Activated CD4-positive, alpha-beta T cell treated with anti-CD3 and anti-CD28 coated beads, Interleukin-2, amount 10 ng/mL, durations not matched to agents 7 days and 5 days (primary cell): ENCODE data around the gene PCSK1. TPM values are rescaled to one million over a fixed set of nuclear protein-coding genes. Genes with fewer than 3 reads are reported as not detected.
"Not testable (repeated sequence)": the region's sequence is repeated elsewhere in the genome, so short reads cannot be mapped to it uniquely, and the experiment has no call there.

Experiments
- CTCF ChIA-PET: fragments of 350-600 bp; sonication (Branson Sonifier 250); formaldehyde crosslinking; loops from one replicate; lab custom pipeline; 2021; ENCODE audit warnings: antibody characterized with exemption; lab: Charles Lee
- POLR2A ChIA-PET: fragments of 350-600 bp; sonication (Branson Sonifier 250); formaldehyde crosslinking; loops from one replicate; lab custom pipeline; 2021; ENCODE audit warnings: antibody characterized with exemption; lab: Charles Lee
- DNase-seq: peaks from one replicate; pipeline ENCODE4 v3.0.0-alpha.2; 2020
- H3K27ac Mint-ChIP-seq: one replicate; pipeline ENCODE4 v1.8.0; 2021; ENCODE audit warnings: mild to moderate bottlenecking, moderate library complexity, mixed read lengths
- H3K27me3 Mint-ChIP-seq: one replicate; pipeline ENCODE4 v1.8.0; 2021; ENCODE audit warnings: mixed read lengths
- H3K36me3 Mint-ChIP-seq: one replicate; pipeline ENCODE4 v1.8.0; 2021; ENCODE audit warnings: low read depth, mixed read lengths
- H3K4me1 Mint-ChIP-seq: one replicate; pipeline ENCODE4 v1.8.0; 2021; ENCODE audit warnings: mixed read lengths
- H3K4me3 Mint-ChIP-seq: one replicate; pipeline ENCODE4 v1.8.0; 2021; ENCODE audit warnings: mild to moderate bottlenecking, moderate library complexity, mixed read lengths
- H3K9me3 Mint-ChIP-seq: one replicate; pipeline ENCODE4 v1.8.0; 2021; ENCODE audit warnings: mixed read lengths
- total RNA-seq, 2 experiments: library from RNA; stranded (reverse); gene quantifications; one replicate each; pipeline ENCODE4 v1.2.3, GENCODE V29; 2021

Gene PCSK1
- total RNA-seq, 2 experiments from 2014 or later, result not detected

GRCh38 chr5:96410013-96410412 is 23.0 kb downstream of the PCSK1 start:
- H3K27me3 Mint-ChIP-seq, result peaks cover 4% of the 10 kb centered on the region
- CTCF ChIA-PET, result interaction anchor here (0.9 kb wide), 1 partner anchor 69 kb away, joined by 3 read pairs; no protein-coding TSS in a partner anchor
- no peaks in the 10 kb centered on the region for H3K36me3 Mint-ChIP-seq
- H3K9me3 Mint-ChIP-seq, result no peaks in the 10 kb centered on the region
- no peaks in the 10 kb centered on the region for H3K4me1 Mint-ChIP-seq
- no peak overlapping the region for H3K4me3 Mint-ChIP-seq
- POLR2A ChIA-PET, result no interaction called here
- DNase-seq, result no peak
- no peak overlapping the region for H3K27ac Mint-ChIP-seq

- Mint-ChIP-seq H3K36me3 (no peaks in the 10 kb centered on the region), H3K27ac (no peak overlapping the region), H3K27me3 (peaks cover 6% of the 10 kb centered on the region), H3K9me3 (no peaks in the 10 kb centered on the region), H3K4me1 (no peaks in the 10 kb centered on the region), H3K4me3 (no peak overlapping the region)
- POLR2A ChIA-PET, result no interaction called here
- CTCF ChIA-PET, result interaction anchor here (0.6 to 0.9 kb wide), 2 partner anchors 70 to 241 kb away, joined by 3 read pairs; no protein-coding TSS in a partner anchor
- no peak for DNase-seq
Observed at GRCh38 chr5:96408841-96409538, 24.1 kb downstream of the PCSK1 start.

- CTCF ChIA-PET, result interaction anchor here (0.6 kb wide), 1 partner anchor 242 kb away, joined by 3 read pairs; no protein-coding TSS in a partner anchor
Observed at GRCh38 chr5:96408210-96408777, 24.8 kb downstream of the PCSK1 start.

GRCh38 chr5:96407436-96407835 is 25.6 kb downstream of the PCSK1 start:
- peaks cover 6% of the 10 kb centered on the region for H3K27me3 Mint-ChIP-seq
- H3K27ac Mint-ChIP-seq, result no peak overlapping the region
- ChIA-PET CTCF (no interaction called here), POLR2A (no interaction called here)
- H3K9me3 Mint-ChIP-seq, result no peaks in the 10 kb centered on the region
- DNase-seq, result no peak
- H3K4me3 Mint-ChIP-seq, result no peak overlapping the region
- no peaks in the 10 kb centered on the region for H3K36me3 Mint-ChIP-seq
- H3K4me1 Mint-ChIP-seq, result no peaks in the 10 kb centered on the region

More at GRCh38 chr5:96408210-96408777, 24.8 kb downstream of the PCSK1 start:
- no peak for DNase-seq
- no peaks in the 10 kb centered on the region for H3K9me3 Mint-ChIP-seq
- no peaks in the 10 kb centered on the region for H3K4me1 Mint-ChIP-seq
- no peak overlapping the region for H3K4me3 Mint-ChIP-seq
- peaks cover 6% of the 10 kb centered on the region for H3K27me3 Mint-ChIP-seq
- no peaks in the 10 kb centered on the region for H3K36me3 Mint-ChIP-seq
- POLR2A ChIA-PET, result no interaction called here
- H3K27ac Mint-ChIP-seq, result no peak overlapping the region

DNA sequence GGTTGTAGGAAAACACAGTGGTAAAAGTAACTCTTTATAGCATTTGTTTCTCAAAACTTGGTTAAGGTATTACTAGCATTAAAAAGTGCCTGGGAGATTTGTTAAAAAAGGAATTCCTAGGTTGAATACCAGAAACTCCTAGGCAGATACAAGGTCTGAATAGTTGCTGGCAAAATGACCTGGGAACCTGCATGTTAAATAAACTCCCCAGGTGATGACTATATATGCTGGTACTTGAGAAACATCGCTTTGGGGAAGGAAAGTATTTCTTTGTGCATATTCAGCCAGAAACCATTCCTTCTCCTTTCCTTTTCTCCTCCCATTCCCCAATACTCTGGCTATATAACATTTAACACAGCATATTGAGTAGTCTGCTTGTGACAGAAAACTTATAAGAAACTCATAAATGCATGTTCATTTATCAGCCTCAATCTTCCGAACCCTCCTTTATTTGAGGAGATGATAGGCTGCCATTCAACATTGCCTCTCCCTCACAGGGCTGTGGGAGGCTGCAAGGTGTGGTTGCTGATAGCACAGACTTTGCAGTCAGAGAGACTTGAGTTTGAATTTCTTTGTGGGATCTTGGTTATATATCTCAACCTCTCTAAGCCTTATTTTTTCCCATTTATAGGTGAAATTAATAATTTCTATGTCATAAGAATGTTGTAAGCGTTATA is 28.7 kb downstream of the PCSK1 start:
- ChIA-PET CTCF (no interaction called here), POLR2A (no interaction called here)
- Mint-ChIP-seq H3K27ac (no peak overlapping the region), H3K4me1 (no peaks in the 10 kb centered on the region), H3K27me3 (peaks cover 8% of the 10 kb centered on the region), H3K4me3 (no peak overlapping the region), H3K36me3 (no peaks in the 10 kb centered on the region), H3K9me3 (no peaks in the 10 kb centered on the region)
- DNase-seq, result no peak

- Mint-ChIP-seq H3K9me3 (no peaks in the 10 kb centered on the region), H3K27me3 (peaks cover 16% of the 10 kb centered on the region), H3K4me3 (no peak overlapping the region), H3K4me1 (no peaks in the 10 kb centered on the region), H3K27ac (no peak overlapping the region), H3K36me3 (no peaks in the 10 kb centered on the region)
- DNase-seq, result no peak
- ChIA-PET CTCF (no interaction called here), POLR2A (no interaction called here)
Observed at GRCh38 chr5:96402500-96402899, 30.5 kb downstream of the PCSK1 start.

DNA sequence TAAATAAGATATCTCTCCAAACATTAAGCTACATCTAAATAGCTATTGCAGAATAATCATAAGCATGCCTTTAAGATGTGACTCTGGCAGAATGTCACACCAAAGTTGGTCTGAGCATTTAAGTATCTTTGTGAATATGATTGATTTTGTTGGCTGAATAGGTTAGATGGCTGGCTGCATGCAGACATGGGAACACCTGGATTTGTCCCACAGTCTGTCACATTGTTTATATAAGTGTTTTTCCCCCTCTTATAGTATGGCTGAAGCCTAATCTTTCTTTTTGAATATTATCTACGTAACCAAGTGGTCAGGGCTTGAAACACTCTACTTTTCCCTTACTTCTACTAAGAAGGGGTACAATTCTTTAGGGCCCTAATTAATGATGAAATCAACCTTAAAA is 36.2 kb downstream of the PCSK1 start:
- CTCF ChIA-PET, result interaction anchor here (0.6 kb wide), 1 partner anchor 530 kb away, joined by 3 read pairs; no protein-coding TSS in a partner anchor
- H3K4me3 Mint-ChIP-seq, result no peak overlapping the region

DNA sequence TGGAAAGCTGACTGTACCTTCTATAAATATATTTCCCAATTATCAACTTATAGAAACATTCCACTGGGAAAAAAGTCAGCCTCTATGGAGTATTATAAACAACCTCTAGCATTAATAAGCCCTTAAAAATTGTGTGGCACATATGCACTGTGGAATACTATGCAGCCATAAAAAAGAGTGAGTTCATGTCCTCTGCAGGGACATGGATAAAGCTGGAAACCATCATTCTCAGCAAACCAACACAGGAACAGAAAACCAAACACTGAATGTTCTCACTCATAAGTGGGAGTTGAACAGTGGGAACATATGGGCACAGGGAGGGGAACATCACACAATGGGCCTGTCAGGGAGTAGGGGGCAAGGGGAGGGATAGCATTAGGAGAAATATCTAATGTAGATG is 37.8 kb downstream of the PCSK1 start:
- peaks cover 23% of the 10 kb centered on the region for H3K27me3 Mint-ChIP-seq
- POLR2A ChIA-PET, H3K4me1 Mint-ChIP-seq, H3K4me3 Mint-ChIP-seq, DNase-seq, H3K27ac Mint-ChIP-seq, CTCF ChIA-PET, H3K9me3 Mint-ChIP-seq, H3K36me3 Mint-ChIP-seq: not testable (repeated sequence)

More for the DNA sequence above, 36.2 kb downstream of the PCSK1 start:
- POLR2A ChIA-PET, result no interaction called here
- no peak overlapping the region for H3K27ac Mint-ChIP-seq
- H3K27me3 Mint-ChIP-seq, result peaks cover 23% of the 10 kb centered on the region
- no peaks in the 10 kb centered on the region for H3K4me1 Mint-ChIP-seq
- no peaks in the 10 kb centered on the region for H3K9me3 Mint-ChIP-seq
- no peaks in the 10 kb centered on the region for H3K36me3 Mint-ChIP-seq
- no peak for DNase-seq

DNA sequence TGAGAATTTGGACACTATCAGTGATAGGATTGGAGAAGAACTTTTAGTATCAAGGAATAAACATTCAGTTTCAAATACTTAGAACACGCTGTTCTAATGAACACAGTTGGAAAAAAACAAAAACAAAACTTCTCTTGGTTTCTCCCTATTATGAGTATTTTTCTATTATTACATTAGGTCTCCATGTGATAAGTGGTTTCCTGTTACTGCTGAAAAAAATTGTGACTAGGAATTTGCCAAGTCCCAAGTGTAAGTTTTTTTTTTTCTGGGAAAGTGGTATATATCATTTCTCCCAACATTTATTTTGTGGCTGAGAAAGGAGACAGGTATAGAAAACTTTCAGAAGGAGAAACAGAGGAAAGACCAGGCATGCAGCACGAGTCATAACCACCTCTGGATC is 41.1 kb downstream of the PCSK1 start:
- no peaks in the 10 kb centered on the region for H3K36me3 Mint-ChIP-seq
- DNase-seq, result no peak
- ChIA-PET POLR2A (no interaction called here), CTCF (no interaction called here)
- no peak overlapping the region for H3K27ac Mint-ChIP-seq
- H3K27me3 Mint-ChIP-seq, result peaks cover 21% of the 10 kb centered on the region
- H3K9me3 Mint-ChIP-seq, result no peaks in the 10 kb centered on the region
- no peaks in the 10 kb centered on the region for H3K4me1 Mint-ChIP-seq
- H3K4me3 Mint-ChIP-seq, result no peak overlapping the region

GRCh38 chr5:96388176-96388575 is 44.9 kb downstream of the PCSK1 start:
- H3K4me3 Mint-ChIP-seq, result no peak overlapping the region
- H3K4me1 Mint-ChIP-seq, result no peaks in the 10 kb centered on the region
- ChIA-PET CTCF (interaction anchor here (0.6 kb wide), 1 partner anchor 103 kb away, joined by 3 read pairs; no protein-coding TSS in a partner anchor), POLR2A (no interaction called here)
- no peaks in the 10 kb centered on the region for H3K36me3 Mint-ChIP-seq
- peaks cover 27% of the 10 kb centered on the region for H3K27me3 Mint-ChIP-seq
- DNase-seq, result no peak
- no peaks in the 10 kb centered on the region for H3K9me3 Mint-ChIP-seq
- H3K27ac Mint-ChIP-seq, result no peak overlapping the region

DNA sequence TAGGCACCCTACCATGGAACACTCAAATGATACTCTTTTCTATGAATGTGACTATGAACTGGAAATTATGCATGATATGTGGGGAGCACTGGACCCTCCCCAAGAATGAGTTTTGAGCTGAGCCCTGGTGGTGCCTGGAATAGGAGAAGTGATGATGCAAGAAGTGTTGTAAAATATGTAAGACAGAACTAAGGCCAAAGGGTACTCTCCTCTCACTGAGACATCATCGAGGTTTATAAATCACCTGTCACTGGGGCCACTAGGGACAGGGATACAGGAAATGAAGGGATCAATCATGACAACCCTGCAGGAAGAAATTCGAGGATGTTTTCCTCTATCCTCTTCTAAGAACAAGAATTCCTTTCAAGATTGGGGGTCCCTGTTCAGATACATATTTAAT is 45.4 kb downstream of the PCSK1 start:
- H3K36me3 Mint-ChIP-seq, result no peaks in the 10 kb centered on the region
- POLR2A ChIA-PET, result no interaction called here
- no peak overlapping the region for H3K27ac Mint-ChIP-seq
- no peaks in the 10 kb centered on the region for H3K4me1 Mint-ChIP-seq
- CTCF ChIA-PET, result no interaction called here
- H3K4me3 Mint-ChIP-seq, result no peak overlapping the region
- H3K9me3 Mint-ChIP-seq, result no peaks in the 10 kb centered on the region
- no peak for DNase-seq
- peaks cover 29% of the 10 kb centered on the region for H3K27me3 Mint-ChIP-seq

DNA sequence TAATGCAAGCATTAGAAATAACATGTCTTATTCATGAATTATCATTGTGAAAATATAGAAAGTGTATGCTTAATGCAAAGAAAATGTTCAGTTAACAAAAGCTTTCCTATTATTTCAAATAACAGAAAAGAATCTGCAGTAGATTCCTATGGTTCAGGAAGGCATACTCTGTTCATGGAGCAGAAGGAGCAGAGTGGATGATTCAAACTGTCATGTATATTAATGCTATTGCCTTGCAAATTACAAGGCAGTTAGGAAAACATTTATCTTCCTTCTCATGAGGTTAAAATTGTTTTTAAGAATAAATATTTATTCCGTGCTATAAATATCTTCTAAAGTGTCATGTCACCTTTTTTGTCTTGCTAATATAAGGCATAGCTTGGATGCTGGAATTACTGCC is 47.5 kb downstream of the PCSK1 start:
- ChIA-PET CTCF (no interaction called here), POLR2A (no interaction called here)
- Mint-ChIP-seq H3K36me3 (no peaks in the 10 kb centered on the region), H3K9me3 (no peaks in the 10 kb centered on the region), H3K4me3 (no peak overlapping the region), H3K27me3 (peaks cover 37% of the 10 kb centered on the region), H3K27ac (no peak overlapping the region), H3K4me1 (no peaks in the 10 kb centered on the region)
- DNase-seq, result no peak

- ChIA-PET CTCF (no interaction called here), POLR2A (no interaction called here)
- H3K4me3 Mint-ChIP-seq, result no peak overlapping the region
- no peak for DNase-seq
- H3K36me3 Mint-ChIP-seq, result no peaks in the 10 kb centered on the region
- H3K27ac Mint-ChIP-seq, result no peak overlapping the region
- no peaks in the 10 kb centered on the region for H3K4me1 Mint-ChIP-seq
- peaks cover 34% of the 10 kb centered on the region for H3K27me3 Mint-ChIP-seq
- H3K9me3 Mint-ChIP-seq, result no peaks in the 10 kb centered on the region
Observed at GRCh38 chr5:96384353-96384752, 48.7 kb downstream of the PCSK1 start.
